Measurements from ENCODE around the gene ITIH3. TPM values are rescaled to one million over a fixed set of nuclear protein-coding genes. Genes with fewer than 3 reads are reported as not detected.
A peak's percentile ranks its signal among the peaks of the same experiment; 100 is the strongest.

Gene ITIH3
- total and polyA plus RNA-seq, 4 donors: 507 to 1,326 (median 909) TPM

GRCh38 chr3:52752045-52752660 is 42.4 kb upstream of the ITIH3 start:
- Histone ChIP-seq H3K36me3 (ENCODE audit: control insufficient read depth in 4 of 4, insufficient read depth in 3 of 4, low read depth in 1 of 4, low read length in 3 of 4) (peaks cover 14 to 43% (median 35%) of the 10 kb centered on the region in 4 donors), H3K9me3 (ENCODE audit: control insufficient read depth in 4 of 4, low read length in 3 of 4) (no peaks in the 10 kb centered on the region), H3K4me1 (ENCODE audit: control insufficient read depth in 4 of 4, insufficient read depth in 4 of 4, low read length in 3 of 4) (peaks cover 0 to 2% (median 0%) of the 10 kb centered on the region in 4 donors), H3K27me3 (ENCODE audit: control insufficient read depth in 4 of 4, insufficient read depth in 4 of 4, low read length in 3 of 4) (no peaks in the 10 kb centered on the region), H3K27ac (ENCODE audit: low read depth in 1 of 2, low read length in 2 of 2) (no peak overlapping the region), H3K4me3 (ENCODE audit: low read depth in 1 of 3, low read length in 3 of 3) (no peak overlapping the region), H3K9ac (ENCODE audit: low read depth in 1 of 2, low read length in 2 of 2) (no peak overlapping the region)
- TF ChIP-seq MAX (IDR thresholded peaks at IDR 0.05) (no peak), HNF4A (conservative IDR thresholded peaks at IDR 0.05) (no peak), JUND (IDR thresholded peaks at IDR 0.05) (peak in 1 of 2 donors; percentile 47), CTCF (IDR thresholded peaks at IDR 0.05; ENCODE audit: low read depth, low read length, missing input control) (no peak), FOXA2 (IDR thresholded peaks at IDR 0.05) (peak; percentile 24)
- WGBS: 84% methylated on average over 3 of the region's 3 CpGs
- no peak for DNase-seq (ENCODE audit: low spot score)

- TF ChIP-seq FOXA2 (IDR thresholded peaks at IDR 0.05) (no peak), MAX (IDR thresholded peaks at IDR 0.05) (no peak), ZBTB33 (IDR thresholded peaks at IDR 0.05) (no peak), NR2F2 (IDR thresholded peaks at IDR 0.05) (no peak), ATF3 (IDR thresholded peaks at IDR 0.05) (no peak), CTCF (IDR thresholded peaks at IDR 0.05; ENCODE audit: low read depth, low read length, missing input control) (no peak), JUND (IDR thresholded peaks at IDR 0.05) (no peak), TAF1 (conservative IDR thresholded peaks at IDR 0.05) (no peak), RAD21 (IDR thresholded peaks at IDR 0.05) (no peak)
- Histone ChIP-seq H3K27me3 (ENCODE audit: control insufficient read depth in 4 of 4, insufficient read depth in 4 of 4, low read length in 3 of 4) (no peaks in the 10 kb centered on the region), H3K27ac (ENCODE audit: low read depth in 1 of 2, low read length in 2 of 2) (no peak overlapping the region), H3K9me3 (ENCODE audit: control insufficient read depth in 4 of 4, low read length in 3 of 4) (no peaks in the 10 kb centered on the region), H3K4me1 (ENCODE audit: control insufficient read depth in 4 of 4, insufficient read depth in 4 of 4, low read length in 3 of 4) (peaks cover 0 to 2% (median 0%) of the 10 kb centered on the region in 4 donors), H3K36me3 (ENCODE audit: control insufficient read depth in 4 of 4, insufficient read depth in 3 of 4, low read depth in 1 of 4, low read length in 3 of 4) (peaks cover 10 to 46% (median 34%) of the 10 kb centered on the region in 4 donors), H3K9ac (ENCODE audit: low read depth in 1 of 2, low read length in 2 of 2) (no peak overlapping the region), H3K4me3 (ENCODE audit: low read depth in 1 of 3, low read length in 3 of 3) (no peak overlapping the region)
- DNase-seq (ENCODE audit: low spot score): no peak
- 98% methylated on average over 4 of the region's 4 CpGs for WGBS
These were observed 40.2 kb upstream of the ITIH3 start for GRCh38 chr3:52754373-52754772.
